Amygdala (tissue), 56 donors: ENCODE data around the gene SPOCK1.

Source experiments
- DNase-seq, 56 donors: peaks; one replicate each; lab custom pipeline; 2025; lab: John Stamatoyannopoulos, UW

SPOCK1 gene

DNA sequence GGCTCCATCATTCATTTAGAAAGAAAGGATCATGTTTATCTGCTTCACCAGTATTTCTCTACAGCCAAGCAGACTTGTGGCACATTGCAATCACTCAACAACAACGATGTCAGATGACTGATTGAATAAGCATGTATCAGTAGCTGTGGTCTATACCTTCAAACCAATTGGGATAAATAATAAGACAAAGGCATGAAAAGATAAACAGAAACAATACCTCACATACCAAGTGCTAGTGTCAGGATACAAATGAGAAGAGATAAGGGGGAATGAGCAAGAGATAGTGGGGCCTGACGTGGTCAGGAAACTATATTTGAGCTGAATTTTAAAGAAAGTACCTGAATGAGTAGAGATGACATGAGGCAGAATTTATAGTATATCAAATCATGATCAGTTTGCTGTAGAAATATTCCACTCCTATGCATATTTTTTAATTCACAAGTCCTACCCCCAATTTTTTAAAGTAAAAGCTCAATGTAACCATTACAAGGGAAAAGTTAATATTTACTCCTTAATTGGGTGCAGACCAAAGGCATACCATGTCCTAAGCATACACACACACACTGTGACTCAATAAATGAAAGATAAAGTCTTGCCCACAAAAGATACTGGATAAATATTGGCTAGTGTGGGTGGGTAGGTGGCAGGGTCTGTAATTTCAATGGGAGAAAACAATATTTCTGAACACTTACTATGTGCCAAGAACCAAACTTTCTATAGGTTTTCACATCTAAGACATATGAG, 284.5 kb downstream of the SPOCK1 start:
- DNase-seq: no peak

DNA sequence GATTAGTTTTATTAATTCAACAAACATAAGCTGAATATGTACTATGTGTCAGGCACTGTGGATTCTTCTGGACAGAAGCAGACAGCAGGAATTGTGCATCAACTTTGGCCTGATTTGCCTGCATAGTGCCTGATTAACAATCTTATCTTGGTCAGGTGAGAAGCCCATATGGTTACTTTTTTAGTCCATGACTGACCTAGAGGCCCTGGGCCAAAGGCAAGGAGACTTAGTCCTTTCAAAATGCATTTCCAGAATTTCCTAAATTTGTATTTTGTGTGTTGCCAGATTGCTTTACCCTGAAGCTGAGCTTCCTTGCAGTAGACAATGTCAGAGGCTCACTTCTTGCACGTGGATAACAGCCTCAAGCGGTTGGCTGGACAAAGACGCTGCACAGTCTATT, 286.7 kb downstream of the SPOCK1 start:
- no peak for DNase-seq

DNA sequence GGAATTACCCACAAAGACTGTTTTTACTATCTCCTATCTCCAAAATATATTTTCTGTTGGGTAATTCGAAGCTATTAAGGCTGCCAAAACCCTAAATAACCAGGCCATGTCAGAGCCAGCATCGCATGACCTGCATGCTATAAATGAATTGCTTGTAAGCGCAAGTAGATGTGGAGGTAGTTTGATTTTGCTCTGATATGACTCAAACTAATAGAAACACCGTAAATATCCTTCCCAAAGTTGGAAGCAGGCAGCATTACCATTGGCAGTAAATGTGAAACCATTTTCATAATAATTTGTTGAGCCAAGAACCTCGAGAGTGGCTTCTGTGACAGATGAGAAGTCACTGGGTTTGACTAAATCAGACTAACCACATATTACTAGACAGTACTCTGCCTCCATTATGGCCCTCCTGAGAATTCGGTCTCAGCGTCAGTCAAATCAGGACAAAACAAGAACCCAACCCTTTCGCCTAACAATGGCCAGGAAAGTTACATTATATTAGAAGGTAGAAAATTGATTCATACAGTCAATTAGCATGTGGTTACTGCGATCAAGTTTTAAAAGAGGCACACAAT, 289.8 kb downstream of the SPOCK1 start:
- no peak for DNase-seq

DNA sequence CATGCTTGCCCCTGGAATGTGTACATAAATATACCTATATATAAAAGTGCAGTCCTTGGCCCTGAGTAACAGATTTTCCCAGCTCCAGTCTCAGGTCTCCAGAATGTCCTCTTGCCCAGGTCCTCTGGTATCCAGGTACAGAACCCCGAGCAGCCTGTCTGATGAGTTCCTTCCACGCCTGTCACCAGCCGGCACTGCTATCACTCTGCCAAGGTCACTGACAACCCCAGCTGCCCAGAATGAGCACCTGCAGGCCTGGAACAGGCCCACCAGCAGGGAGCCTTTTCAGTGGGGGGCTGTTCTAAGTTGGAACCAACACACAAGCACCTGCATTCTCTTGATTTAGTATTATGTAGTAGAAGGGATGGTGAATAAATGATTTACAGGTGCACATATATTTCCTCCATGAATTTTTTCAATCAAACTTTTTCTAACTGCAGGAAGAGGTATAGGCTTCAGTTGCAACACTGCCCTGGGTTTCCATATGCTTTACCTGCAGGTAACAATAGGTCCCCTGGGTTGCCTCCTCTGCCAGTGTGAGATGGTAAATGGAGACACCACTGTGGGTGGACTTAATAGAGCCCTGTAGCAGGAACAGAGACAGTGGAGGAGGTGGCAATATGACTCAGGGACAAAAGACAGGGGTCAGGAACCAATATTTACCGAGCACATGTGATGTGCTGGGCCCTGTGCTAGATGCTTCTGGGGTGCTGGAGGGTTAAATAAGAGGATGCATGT, 291.9 kb downstream of the SPOCK1 start:
- DNase-seq: no peak

DNA sequence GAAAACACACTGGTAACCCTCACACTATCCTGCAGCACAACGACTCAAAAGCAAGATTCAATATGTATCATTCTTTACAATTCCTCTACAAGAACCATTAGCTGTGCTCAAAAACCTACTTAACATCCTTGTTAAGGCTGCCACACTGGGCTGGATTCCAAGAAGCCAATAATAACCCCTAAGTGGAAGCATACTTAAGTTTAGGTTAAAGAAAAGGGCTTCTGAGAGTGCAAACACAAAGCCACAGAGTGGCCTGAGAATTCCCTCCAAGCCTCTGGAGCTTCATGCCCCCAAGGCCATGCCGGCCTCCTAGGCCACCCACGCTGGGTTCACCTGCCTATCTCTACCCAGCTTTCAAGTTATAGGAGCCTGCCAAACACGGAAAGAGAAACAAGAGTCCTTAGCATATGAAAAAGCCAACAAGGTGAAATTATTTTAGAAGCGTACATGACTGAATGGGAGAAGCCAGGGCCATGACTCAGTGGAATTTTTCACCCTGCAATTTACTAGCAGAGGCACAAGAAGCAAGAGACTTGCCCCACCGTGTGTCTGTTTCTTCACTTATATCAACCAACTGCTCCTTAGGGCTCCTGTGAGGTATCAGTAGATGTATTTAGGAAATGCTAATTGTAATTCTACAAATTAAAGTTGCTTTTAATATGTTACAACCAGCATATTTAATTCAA, 293.0 kb downstream of the SPOCK1 start:
- DNase-seq: no peak

DNA sequence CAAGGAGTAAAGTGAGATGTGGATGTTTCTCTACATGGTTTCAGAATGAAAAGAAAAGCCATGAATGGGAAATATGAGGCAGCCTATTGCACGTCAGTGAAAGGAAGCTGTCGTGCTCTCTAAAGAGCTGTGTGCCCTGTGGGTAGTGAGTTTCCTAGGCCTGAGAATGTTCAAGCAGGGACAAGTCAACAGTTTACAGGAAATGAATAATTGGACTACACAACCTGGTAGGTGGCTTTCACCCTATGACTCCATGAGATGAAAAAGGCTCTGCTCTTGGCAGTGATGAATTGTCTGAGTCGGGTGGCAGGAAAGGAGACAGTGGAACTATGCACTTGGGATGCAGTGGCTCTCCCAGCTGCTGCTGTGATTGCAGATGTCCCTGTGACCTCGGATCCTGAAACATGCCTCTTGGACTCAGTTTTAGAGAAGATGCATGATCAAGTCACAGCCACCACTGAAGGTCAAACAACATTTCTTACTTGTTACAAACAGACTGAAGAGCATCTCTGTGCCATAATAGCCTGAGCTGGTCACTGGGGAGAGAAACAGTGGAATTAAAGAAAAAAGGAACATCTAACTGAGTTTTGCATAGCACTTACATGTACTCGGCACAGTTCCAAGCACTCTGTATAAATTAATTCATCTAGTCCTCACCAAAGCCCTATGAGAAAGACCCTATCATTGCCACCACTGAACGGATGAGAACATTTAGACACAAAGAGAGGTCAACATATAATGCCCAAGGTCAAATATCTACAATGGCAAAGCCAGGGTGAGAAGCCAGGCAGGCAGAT, 293.7 kb downstream of the SPOCK1 start:
- no peak for DNase-seq

DNA sequence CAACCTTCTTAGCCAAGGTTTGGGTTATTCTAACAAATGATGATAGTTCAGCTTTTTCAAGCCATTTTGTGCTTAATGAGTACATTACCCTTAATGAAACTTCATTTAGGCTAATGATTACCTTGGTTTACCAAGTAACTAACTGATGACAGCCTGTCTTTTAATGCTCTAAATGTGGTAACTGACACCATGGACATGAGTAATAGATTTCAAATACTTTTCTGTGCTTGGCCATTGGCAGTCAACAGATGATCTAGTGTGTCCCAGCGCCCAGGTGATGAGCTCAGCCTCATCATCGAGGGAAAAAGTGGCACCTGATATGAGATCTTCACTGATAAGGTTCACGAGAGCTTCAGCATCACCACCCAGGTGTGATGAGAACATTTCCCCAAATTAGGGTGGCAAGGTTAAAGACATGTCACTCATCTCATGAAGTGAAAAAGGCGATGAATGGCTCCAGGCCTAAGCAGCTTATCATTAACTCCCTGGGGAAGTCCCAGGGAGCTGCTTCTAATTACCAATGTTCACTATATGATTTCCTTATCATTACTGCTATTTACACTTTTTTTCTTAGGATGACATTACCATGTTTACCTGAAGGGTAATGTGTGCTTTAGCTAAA, 296.0 kb downstream of the SPOCK1 start:
- no peak for DNase-seq

DNA sequence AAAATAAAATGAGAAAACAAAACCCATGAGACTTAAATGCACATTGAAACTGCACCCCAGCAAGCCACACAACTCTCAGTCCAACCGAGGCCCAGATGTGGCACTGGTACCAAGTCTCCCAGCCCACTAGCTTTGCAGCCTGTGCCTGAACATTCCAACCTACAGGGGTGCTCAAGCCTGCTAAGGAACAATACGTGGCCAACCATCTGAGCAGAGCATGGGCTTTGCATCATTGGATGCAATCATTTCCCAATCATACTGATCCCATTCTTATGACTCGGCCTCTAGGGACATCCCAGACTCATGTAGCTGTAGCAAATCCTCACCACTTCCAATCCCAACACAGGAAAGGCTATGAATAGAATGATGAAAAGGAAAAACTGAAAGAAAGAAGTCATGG, 297.2 kb downstream of the SPOCK1 start:
- no peak for DNase-seq

DNA sequence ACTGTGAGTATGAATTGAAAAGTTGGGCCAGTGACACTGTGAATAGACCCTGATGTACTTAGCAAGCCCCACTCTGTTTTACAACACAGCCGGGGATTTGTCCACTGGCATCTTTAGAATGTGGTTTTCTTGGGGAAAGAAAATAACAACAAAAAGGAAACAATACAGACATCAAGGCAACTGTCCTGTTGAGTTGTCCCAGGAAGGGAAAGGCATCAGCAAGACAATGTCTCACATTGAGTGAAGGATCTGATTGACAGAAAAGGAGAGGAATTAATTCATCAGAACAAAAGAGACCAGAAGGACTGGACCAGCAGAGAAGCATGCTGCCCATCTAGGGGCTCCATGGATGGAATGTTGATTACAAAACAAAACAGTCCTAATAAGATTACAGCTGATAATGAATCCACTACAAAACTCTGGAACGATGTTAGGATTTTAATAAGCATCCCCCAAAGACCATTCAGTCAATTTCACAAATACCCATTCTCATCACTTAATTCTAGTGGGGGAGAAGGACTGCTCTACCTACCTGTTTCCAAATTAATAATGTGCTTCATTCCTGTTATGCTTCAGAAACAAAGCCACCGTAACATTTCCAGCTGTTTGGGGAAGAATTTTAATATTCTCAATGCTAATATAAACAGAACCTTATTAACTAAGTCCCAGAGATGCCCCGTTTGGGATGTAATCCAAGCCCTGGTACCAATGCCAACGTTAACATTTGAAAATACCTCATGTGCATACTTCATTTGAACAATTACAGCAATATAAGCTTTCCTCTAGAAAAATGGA, 298.0 kb downstream of the SPOCK1 start:
- DNase-seq: no peak

DNA sequence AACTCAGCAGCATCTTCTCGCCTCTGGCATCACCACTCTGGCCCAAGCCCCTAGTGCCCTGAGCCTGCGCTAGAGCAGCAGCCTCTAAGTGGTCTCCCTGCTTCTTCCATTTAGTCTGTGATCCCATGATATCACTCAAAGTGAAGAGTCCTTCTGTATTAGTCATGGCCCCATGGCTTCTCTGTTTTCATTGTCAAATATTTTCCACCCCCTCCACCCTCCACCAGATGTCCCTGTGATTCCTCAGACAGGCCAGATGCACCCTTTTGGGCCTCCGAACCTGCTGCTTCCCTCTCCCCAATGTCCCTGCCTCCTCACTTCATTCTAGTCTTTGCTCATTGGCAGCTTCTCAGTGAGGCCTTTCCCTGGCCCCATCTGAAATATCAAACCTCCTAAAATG, 299.2 kb downstream of the SPOCK1 start:
- DNase-seq: peak in 1 of 56 donors; percentile 23

DNA sequence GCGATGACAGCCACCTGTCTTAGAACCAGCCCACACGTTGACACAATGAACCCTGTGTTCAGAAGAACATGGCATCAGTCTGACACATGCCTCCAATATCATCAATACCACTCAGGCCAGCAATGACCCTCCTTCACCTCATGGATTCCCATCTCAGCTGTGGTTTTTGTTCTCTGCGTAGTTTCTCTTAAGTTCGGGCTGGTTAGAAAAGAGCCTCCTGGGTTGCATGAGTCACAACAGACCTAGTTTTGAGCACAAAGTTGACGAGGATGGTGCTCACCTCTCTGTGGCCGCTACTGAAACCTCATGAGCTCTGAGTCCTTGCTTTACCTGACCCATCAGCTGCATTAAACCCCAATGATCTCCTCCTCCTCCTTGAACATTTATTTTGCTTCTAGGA, 299.9 kb downstream of the SPOCK1 start:
- no peak for DNase-seq

DNA sequence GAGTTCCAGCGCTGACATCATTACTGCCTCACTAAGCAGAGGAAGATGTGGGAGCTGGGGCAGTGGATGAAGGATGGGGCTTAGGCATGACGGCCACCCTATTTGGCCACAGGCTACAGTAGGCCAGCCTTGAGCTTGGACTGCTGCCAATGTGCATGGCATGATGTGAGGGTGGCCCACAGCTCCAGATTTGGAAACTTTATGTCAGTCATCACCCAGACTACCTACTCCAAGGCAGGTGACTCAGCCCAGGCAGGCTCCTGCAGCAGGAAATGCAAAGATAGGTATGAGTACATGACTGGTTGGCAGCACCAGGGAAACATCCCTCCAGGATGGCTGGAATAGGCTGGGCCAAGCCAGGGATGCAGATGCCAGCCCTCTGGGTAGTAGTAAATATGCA, 303.6 kb downstream of the SPOCK1 start:
- DNase-seq: no peak

DNA sequence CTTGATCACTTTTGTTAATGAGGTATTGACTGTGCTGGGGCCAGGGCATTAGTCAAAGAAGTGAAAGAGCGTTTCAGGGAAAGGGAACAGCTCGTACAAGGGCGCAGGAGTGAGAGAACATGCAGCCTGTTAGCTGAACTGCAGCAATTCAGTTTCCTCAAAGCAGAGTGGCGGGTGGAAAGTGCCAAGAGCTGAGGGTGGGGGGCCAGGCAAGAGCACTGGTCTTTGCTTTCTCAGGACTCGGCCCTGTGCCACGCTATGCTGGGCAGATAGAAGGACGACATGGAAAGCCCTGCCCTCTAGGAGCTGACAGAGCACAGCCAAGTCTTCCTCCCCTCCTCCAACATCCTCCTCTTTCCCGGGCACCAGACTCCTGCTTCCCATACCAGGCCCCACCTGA, 304.8 kb downstream of the SPOCK1 start:
- peak in 1 of 56 donors; percentile 7 for DNase-seq

DNA sequence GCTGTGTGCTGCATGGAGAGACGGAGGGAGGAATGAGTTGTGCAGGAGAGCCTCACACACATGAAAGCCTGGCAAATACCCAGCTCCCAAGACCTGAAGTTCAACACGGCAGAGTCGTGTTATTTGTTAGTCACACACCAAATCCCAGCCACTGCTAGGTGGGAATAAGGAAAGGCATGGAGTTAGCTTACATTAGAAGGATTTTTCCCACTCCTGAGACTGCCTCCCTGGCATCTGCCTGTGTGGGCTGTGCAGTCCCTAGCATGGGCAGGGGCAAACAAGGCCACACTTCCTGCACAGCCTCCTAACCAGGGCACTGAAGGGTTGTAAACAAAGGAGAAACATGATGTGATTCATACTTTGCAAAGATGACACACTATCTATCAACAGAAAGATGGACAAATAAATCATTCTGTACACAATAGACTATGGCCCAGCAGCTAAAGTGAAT, 306.8 kb downstream of the SPOCK1 start:
- DNase-seq: no peak

DNA sequence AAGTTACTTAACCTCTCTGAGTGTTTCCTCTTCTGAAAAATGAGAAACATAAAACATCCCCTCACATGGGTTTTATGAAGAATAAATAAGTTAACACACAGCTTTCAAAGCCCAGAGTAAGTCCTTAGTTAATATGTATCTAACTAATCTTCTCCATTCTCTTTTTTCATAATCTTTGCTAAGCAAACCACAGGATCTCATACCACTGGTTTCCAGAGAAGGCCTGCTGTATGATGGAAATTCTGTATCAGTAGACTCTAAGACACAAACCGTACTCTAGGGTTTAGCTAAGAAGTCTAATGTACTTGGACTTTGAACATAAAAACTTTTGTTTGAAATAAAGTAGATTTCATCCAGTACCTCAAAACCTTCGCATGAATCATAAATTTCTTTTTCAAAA, 307.9 kb downstream of the SPOCK1 start:
- no peak for DNase-seq

DNA sequence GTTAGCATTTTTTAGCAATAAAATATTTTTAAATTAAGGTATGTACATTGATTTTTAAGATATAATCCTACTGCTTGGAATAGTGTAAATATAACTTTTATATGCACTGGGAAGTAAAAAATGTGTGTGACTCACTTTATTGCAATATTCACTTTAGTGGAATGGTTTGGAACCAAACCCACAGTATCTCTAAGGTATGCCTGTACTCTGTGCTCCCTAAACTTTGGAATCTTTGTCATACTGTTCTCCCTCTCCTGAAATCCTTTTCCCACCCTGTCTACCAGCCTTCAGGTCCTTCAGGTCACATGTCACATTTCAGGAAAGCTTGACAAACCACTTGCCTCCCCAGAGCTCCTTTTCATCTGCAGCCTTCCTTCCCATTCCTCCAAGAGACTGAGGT, 308.7 kb downstream of the SPOCK1 start:
- no peak for DNase-seq

DNA sequence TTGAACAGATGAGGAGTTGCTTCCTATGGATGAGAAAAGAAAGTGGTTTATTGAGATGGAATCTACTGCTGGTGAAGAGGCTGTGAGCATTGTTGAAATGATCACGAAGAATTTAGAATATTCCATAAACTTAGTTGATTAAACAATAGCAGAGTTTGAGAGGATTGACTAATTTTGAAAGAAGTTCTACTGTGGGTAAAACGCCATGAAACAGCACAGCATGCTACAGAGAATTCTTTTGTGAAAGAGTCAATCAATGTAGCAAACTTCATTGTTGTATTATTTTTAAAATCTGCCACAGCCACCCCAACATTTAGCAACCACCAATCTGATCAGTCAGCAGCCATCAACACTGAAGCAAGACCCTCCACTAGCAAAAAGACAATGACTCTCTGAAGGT, 309.1 kb downstream of the SPOCK1 start:
- DNase-seq: no peak

DNA sequence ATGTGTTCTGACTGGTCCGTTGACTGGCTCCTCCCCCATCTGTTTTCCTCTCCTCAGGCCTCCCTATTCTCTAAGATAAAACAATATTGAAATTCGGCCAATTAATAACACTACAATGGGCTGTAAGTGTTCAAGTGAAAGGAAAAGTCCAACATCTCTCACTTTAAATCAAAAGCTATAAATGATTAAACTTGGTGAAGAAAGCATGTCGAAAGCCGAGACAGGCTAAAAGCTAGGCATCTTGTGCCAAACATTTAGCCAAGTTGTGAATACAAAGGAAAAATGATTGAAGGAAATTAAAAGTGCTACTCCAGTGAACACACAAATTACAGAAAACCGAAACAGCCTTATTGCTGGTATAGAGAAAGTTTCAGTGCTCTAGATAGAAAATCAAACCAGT, 310.6 kb downstream of the SPOCK1 start:
- no peak for DNase-seq
